ENCODE data around the gene DDIT3. TPM values are rescaled to one million over a fixed set of nuclear protein-coding genes. Genes with fewer than 3 reads are reported as not detected.

The DDIT3 gene
- total and polyA plus RNA-seq, 2 of the 13 experiments (the other 11 are each of a cell fraction or from before 2014, with no cell fraction given) = 27.5 to 48.7 TPM

GRCh38 chr12:57487597-57488401 lies 32.5 kb downstream of the DDIT3 start, which contains the start of gene MARS1 (continued):
- TF ChIP-seq ZBTB43 (CRISPR knock-in tag; conservative IDR thresholded peaks at IDR 0.05) = no peak
- no peak for TF ChIP-seq ZNF556 (CRISPR knock-in tag; IDR thresholded peaks at IDR 0.05; ENCODE audit: borderline replicate concordance)
- TF ChIP-seq STAT6 (CRISPR knock-in tag; IDR thresholded peaks at IDR 0.05; ENCODE audit: borderline replicate concordance) = 0 out of 2 replicates have a peak, but pooled peaks have one; percentile 57
- no peak for TF ChIP-seq ZFP37 (CRISPR knock-in tag; IDR thresholded peaks at IDR 0.05; ENCODE audit: borderline replicate concordance)
- TF ChIP-seq KLF16 (CRISPR knock-in tag; IDR thresholded peaks at IDR 0.05) = peak in 1 of 2 experiments; percentile 61; a peak in 1 of 4 replicates
- peak; percentile 34; the same call in 1 of the 2 replicates for TF ChIP-seq PPARG (CRISPR knock-in tag; conservative IDR thresholded peaks at IDR 0.05)
- no peak for TF ChIP-seq CREB1 (IDR thresholded peaks at IDR 0.05)
- peak; percentile 80 for TF ChIP-seq CREB1 (CRISPR knock-in tag; IDR thresholded peaks at IDR 0.05)
- TF ChIP-seq ZNF569 (CRISPR knock-in tag; IDR thresholded peaks at IDR 0.05; ENCODE audit: borderline replicate concordance) = no peak
- no peak for TF ChIP-seq ZNF407 (CRISPR knock-in tag; IDR thresholded peaks at IDR 0.05; ENCODE audit: not compliant biosample characterization)
- TF ChIP-seq ZGPAT (CRISPR knock-in tag; IDR thresholded peaks at IDR 0.05) = peak; percentile 73
- no peak; the same call in 1 of the 2 replicates for TF ChIP-seq MNT (IDR thresholded peaks at IDR 0.05)

Data from HepG2 (cell line).